ENCODE measurements around the gene PDLIM7.

DNA sequence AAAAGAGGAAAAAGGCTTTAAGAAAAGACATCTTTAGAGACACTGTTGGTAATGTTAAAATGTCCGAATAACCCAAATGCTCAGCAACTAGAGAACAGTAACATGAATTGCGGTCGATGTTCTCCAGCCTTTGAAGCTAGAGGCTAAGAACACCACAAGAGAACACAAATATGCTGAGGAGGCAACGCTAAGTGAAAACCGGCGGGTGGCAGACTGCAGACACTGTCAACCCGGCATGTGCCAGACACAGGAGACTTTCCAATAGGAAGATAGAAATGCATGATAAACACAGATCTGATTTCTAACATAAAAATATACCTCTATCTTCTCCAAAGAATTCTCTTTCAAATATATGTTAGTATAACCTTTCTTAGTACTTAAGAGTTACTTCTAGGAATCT lies 37.7 kb upstream of the PDLIM7 start:
- no peak for TF ChIP-seq TAF1 (IDR thresholded peaks at IDR 0.05; ENCODE audit: low read depth)
- TF ChIP-seq TCF12 (IDR thresholded peaks at IDR 0.05; ENCODE audit: low read depth): no peak
- TF ChIP-seq, protein P1, sequence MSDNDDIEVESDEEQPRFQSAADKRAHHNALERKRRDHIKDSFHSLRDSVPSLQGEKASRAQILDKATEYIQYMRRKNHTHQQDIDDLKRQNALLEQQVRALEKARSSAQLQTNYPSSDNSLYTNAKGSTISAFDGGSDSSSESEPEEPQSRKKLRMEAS (IDR thresholded peaks at IDR 0.05): no peak
- TF ChIP-seq EP300 (IDR thresholded peaks at IDR 0.05; ENCODE audit: borderline replicate concordance): no peak
- no peak for TF ChIP-seq ZBTB7A (IDR thresholded peaks at IDR 0.05; ENCODE audit: low read depth)
- TF ChIP-seq CEBPB (IDR thresholded peaks at IDR 0.05): no peak
- no peak for TF ChIP-seq EGR1 (IDR thresholded peaks at IDR 0.05)
- TF ChIP-seq REST (IDR thresholded peaks at IDR 0.05; ENCODE audit: low read depth): no peak
